HG02759 (cell line): ENCODE measurements around the gene DPYSL4.

Source experiments
- ATAC-seq: cut with Tn5 transposase; IDR thresholded peaks from one replicate; pipeline ENCODE4 v1.9.1; 2021; ENCODE audit warnings: mild to moderate bottlenecking, moderate library complexity; ENCODE audit not compliant: unreplicated experiment

DPYSL4 gene

GRCh38 chr10:132225073-132225848 is 38.5 kb downstream of the DPYSL4 start:
- ATAC-seq: no peak

- ATAC-seq: no peak
These were observed 39.1 kb downstream of the DPYSL4 start for GRCh38 chr10:132225849-132226205.

- ATAC-seq: no peak
These were observed 40.0 kb downstream of the DPYSL4 start for GRCh38 chr10:132226586-132227405.

- no peak for ATAC-seq
These were observed 41.2 kb downstream of the DPYSL4 start for GRCh38 chr10:132227851-132228390.

- no peak for ATAC-seq
These were observed 41.9 kb downstream of the DPYSL4 start for GRCh38 chr10:132228616-132229015.

- ATAC-seq: no peak
These were observed 42.3 kb downstream of the DPYSL4 start for GRCh38 chr10:132229096-132229495.

- peak; percentile 64 for ATAC-seq
These were observed 43.2 kb downstream of the DPYSL4 start for GRCh38 chr10:132229834-132230556.

- ATAC-seq: no peak
These were observed 43.9 kb downstream of the DPYSL4 start for GRCh38 chr10:132230557-132231210.

- no peak for ATAC-seq
These were observed 44.9 kb downstream of the DPYSL4 start for GRCh38 chr10:132231656-132232022.

GRCh38 chr10:132232023-132232951 is 45.5 kb downstream of the DPYSL4 start:
- ATAC-seq: no peak

GRCh38 chr10:132232981-132233380 is 46.2 kb downstream of the DPYSL4 start:
- ATAC-seq: no peak

- ATAC-seq: no peak
These were observed 46.8 kb downstream of the DPYSL4 start for GRCh38 chr10:132233501-132234085.

GRCh38 chr10:132234860-132235259 is 48.1 kb downstream of the DPYSL4 start:
- ATAC-seq: no peak

GRCh38 chr10:132236161-132236560 is 49.4 kb downstream of the DPYSL4 start:
- no peak for ATAC-seq

GRCh38 chr10:132236881-132237280 is 50.1 kb downstream of the DPYSL4 start:
- no peak for ATAC-seq

GRCh38 chr10:132237396-132237795 is 50.6 kb downstream of the DPYSL4 start:
- ATAC-seq: no peak

GRCh38 chr10:132237871-132238270 is 51.1 kb downstream of the DPYSL4 start:
- ATAC-seq: no peak

GRCh38 chr10:132238371-132239125 is 51.8 kb downstream of the DPYSL4 start:
- ATAC-seq: no peak
